IPS-15b (cell line): Measurements from ENCODE around the gene DMD.

ENCODE experiments used
- H3K27me3 ChIP-seq: one replicate; pipeline ENCODE4 v1.6.1; 2013; ENCODE audit warnings: low read length; ENCODE audit not compliant: control insufficient read depth, insufficient read depth
- H3K36me3 ChIP-seq: one replicate; pipeline ENCODE4 v1.6.1; 2013; ENCODE audit warnings: low read length; ENCODE audit not compliant: control insufficient read depth, insufficient read depth
- H3K4me1 ChIP-seq: one replicate; pipeline ENCODE4 v1.6.1; 2013; ENCODE audit warnings: mild to moderate bottlenecking, low read length; ENCODE audit not compliant: control insufficient read depth, insufficient read depth
- H3K4me3 ChIP-seq: one replicate; pipeline ENCODE4 v1.5.1; 2013; ENCODE audit warnings: low read depth, low read length
- H3K9ac ChIP-seq: one replicate; pipeline ENCODE4 v1.6.1; 2013; ENCODE audit warnings: low read depth, mild to moderate bottlenecking, low read length
- H3K9me3 ChIP-seq: one replicate; pipeline ENCODE4 v1.6.1; 2013; ENCODE audit warnings: mild to moderate bottlenecking, low read length; ENCODE audit not compliant: control insufficient read depth, insufficient read depth

The DMD gene

DNA sequence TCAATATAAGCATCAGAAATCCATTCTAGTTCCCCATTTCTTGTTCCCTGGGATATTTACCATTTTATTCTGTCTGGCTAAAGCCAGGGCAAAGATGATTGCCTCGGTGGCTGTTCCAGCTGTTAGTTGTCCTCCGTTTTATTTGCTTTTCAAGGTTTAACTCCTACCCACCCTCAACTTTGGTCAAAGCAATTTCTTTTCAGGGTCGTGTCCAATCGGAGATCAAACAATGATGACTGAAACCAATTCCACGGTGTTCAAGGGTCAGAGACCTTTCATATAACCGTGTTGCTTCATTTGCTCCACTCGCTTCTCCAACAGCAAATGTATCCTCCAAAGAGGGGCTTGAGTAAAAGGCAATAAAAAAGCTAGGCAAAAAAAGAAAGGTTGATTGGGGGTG, 1946.0 kb downstream of the DMD start:
- H3K9me3 ChIP-seq = no peaks in the 10 kb centered on the region
- peaks cover 7% of the 10 kb centered on the region for H3K27me3 ChIP-seq
- H3K4me3 ChIP-seq = no peak overlapping the region
- H3K36me3 ChIP-seq = no peaks in the 10 kb centered on the region
- H3K9ac ChIP-seq = no peak overlapping the region
- peaks cover 22% of the 10 kb centered on the region for H3K4me1 ChIP-seq

DNA sequence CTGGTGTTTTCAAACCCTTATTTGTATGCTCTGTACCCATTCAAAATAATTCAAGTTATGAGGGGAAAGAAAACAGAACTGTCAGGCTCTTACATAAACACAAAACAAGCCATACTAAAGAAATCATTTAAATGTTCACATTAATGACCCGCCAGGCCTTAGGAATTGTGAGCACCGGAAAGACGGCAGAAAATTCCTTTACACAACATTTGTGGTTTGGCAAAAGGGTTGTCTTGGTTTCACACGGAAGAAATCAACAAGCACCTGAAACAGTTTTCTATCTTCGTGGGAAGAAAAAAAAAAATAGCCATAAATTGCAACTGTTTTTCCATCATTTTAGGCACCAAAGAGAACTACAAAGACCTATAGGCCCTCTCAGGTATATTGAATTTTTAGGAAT, 1951.0 kb downstream of the DMD start:
- Histone ChIP-seq H3K27me3 (peaks cover 6% of the 10 kb centered on the region), H3K4me3 (no peak overlapping the region), H3K36me3 (no peaks in the 10 kb centered on the region), H3K9me3 (no peaks in the 10 kb centered on the region), H3K9ac (no peak overlapping the region), H3K4me1 (peaks cover 21% of the 10 kb centered on the region)

DNA sequence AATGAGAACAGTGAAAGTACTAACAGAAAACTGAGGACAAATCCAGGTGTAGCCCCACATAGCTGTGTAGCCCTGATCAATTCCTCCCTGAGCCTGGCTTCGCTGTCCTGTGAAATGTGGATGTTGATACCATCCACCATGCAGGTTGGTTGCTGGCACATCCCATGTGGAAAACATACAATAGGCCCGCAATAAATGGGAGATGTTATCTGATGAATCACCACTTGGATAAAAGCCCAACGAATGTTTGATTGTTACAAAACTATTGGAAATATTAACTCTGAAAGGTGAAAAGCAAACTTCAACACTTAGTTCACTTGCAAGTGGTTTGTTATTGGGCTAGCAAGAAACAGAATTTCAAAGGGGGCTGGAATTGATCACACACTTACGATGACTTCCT, 1953.2 kb downstream of the DMD start:
- Histone ChIP-seq H3K9me3 (no peaks in the 10 kb centered on the region), H3K4me3 (no peak overlapping the region), H3K27me3 (no peaks in the 10 kb centered on the region), H3K36me3 (no peaks in the 10 kb centered on the region), H3K9ac (no peak overlapping the region), H3K4me1 (peaks cover 12% of the 10 kb centered on the region)

DNA sequence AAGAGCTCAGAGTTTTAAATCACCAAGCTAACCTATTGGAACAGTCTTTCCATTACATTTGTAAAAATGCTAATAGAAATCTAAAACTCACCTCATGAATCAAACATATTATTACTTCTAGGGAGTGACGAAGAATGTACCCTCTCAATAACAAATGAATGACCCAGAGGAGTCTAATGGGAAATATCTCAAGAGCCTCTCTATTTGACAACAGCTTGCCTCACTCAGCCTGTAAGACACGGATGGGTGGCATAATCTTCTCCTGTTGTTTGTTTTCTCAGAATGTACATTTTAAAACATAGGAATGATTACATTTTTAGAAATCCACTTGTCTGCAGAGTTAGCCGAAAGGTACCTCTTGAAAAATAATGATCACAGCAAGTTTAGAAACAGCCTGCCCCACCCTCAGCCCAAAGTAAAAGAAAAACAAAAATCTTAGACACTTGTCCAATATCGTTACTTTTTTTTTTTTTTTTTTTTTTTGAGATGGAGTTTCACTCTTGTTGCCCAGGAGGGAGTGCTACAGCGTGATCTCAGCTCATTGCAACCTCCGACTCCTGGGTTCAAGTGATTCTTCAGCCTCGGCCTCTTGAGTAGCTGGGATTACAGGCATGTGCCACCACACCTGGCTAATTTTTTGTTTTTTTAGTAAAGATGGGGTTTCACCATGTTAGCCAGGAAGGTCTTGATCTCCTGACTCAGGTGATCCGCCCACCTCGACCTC, 1955.9 kb downstream of the DMD start:
- no peaks in the 10 kb centered on the region for H3K4me1 ChIP-seq
- H3K9me3 ChIP-seq = no peaks in the 10 kb centered on the region
- no peaks in the 10 kb centered on the region for H3K27me3 ChIP-seq
- H3K4me3 ChIP-seq = no peak overlapping the region
- no peaks in the 10 kb centered on the region for H3K36me3 ChIP-seq
- H3K9ac ChIP-seq = no peak overlapping the region

DNA sequence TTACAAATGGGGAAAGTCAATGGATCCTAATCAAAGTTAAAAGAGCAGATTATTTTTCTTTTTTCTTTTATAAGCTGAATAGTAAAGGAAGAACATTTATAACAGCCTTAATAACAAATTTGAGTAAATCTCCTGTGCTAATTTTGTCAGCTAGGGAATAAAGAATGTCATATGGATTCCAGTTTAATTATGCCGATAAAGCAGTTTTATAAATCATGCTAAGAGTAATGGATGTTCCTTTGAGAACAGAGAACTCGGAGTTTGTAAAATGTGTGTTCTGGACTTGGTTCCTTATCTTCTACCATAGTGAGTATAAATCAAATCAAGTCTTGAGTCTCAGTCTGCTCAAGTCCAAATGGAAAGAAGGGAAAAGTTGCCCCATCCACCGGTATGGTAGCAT, 1959.2 kb downstream of the DMD start:
- Histone ChIP-seq H3K36me3 (no peaks in the 10 kb centered on the region), H3K9me3 (no peaks in the 10 kb centered on the region), H3K9ac (no peak overlapping the region), H3K4me3 (no peak overlapping the region), H3K4me1 (no peaks in the 10 kb centered on the region), H3K27me3 (no peaks in the 10 kb centered on the region)

DNA sequence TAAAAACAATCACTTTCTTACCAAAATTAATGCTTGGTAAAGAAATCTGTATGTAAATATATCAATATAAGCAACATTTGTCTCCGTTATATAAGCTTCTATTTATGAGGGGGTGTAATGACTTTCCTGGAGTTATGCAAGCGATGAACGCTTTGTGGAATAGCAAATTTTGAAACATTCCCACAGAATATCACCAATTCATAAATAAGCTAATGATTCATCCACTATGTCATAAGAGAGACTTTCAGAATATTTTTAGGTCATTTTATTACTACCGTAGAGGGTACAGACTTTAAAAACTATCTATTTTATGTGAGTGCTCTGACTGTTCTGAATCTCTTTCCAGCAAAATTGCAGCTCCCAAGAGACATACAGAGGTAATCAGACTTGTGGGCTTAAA, 1960.0 kb downstream of the DMD start:
- H3K9me3 ChIP-seq = no peaks in the 10 kb centered on the region
- H3K9ac ChIP-seq = no peak overlapping the region
- no peaks in the 10 kb centered on the region for H3K27me3 ChIP-seq
- no peaks in the 10 kb centered on the region for H3K4me1 ChIP-seq
- H3K4me3 ChIP-seq = no peak overlapping the region
- no peaks in the 10 kb centered on the region for H3K36me3 ChIP-seq

DNA sequence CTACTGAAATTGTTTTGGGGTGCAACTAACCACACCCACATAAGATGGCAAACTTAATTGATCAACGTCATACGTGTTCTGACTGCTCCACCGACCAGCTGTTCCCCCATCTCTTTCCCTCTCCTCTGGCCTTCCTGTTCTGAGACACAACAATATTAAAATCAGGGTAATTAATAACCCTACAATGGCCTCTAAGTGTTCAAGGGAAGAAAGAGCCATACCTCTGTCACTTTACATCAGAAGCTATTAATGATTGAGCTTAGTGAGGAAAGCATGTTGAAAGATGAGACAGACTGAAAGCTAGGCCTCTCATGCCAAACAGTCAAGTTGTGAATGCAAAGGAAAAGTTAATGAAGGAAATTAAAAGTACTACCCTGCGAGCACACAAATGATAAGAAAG, 1965.6 kb downstream of the DMD start:
- Histone ChIP-seq H3K4me1 (no peaks in the 10 kb centered on the region), H3K36me3 (no peaks in the 10 kb centered on the region), H3K9me3 (no peaks in the 10 kb centered on the region), H3K9ac (no peak overlapping the region), H3K27me3 (no peaks in the 10 kb centered on the region), H3K4me3 (no peak overlapping the region)

DNA sequence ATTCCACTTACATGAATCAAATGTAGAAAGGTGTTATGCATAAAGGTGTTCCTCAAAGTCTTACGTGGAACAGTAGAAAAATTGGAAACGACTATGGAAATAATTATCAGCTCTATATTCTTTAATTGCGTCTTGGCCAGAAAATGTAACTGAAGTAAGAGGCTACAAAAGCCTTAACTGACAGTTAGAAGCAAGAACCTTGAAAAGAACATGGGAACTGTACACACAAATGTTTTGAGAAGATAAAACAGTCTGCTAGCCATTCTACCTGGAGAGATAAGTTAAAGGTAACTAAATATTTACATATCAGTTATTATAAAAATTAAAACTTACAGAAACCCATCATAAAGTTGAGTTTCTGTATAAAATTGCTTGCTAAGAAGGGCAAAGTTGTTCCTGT, 1967.5 kb downstream of the DMD start:
- no peaks in the 10 kb centered on the region for H3K36me3 ChIP-seq
- no peak overlapping the region for H3K9ac ChIP-seq
- no peak overlapping the region for H3K4me3 ChIP-seq
- peaks cover 2% of the 10 kb centered on the region for H3K4me1 ChIP-seq
- H3K9me3 ChIP-seq = no peaks in the 10 kb centered on the region
- no peaks in the 10 kb centered on the region for H3K27me3 ChIP-seq

DNA sequence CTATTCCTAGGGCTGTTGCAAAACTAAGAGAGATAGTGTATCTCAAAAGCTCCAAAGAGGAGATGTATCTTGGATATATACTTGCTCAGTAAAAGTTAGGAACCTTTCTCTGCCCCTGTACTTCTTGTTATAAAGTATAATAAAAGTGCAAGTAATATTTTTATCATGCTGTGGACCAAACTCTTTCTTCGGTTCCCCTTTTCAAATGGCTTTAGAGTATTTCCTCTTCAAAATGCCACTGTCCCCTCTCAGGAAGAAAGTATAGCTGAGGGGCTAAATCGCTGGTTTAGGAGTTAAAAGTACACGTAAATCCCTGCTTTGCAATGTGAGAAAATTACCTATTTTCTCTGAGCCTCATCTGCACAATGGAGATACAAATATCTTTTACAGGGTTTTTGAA, 1970.4 kb downstream of the DMD start:
- H3K9ac ChIP-seq = no peak overlapping the region
- no peaks in the 10 kb centered on the region for H3K9me3 ChIP-seq
- H3K4me3 ChIP-seq = no peak overlapping the region
- H3K27me3 ChIP-seq = no peaks in the 10 kb centered on the region
- H3K4me1 ChIP-seq = peaks cover 12% of the 10 kb centered on the region
- H3K36me3 ChIP-seq = no peaks in the 10 kb centered on the region

DNA sequence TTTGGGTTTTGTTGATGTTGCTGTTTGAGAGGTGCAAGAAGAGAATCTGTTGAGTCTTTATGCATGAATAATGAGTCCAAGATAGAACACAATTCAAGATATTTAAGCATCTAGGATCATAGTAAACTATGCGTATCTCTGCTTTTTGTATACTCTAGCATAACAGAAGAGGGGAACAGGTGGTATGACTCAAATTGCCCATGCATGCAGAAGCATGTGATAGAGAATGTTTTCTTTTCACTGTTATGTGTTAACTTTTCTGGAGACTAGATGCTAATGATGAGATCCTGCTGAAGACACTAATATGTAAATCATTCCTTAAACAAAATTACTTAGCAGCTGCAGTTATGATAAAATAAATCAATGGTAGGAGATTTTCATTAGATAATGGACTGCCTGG, 1974.2 kb downstream of the DMD start:
- no peaks in the 10 kb centered on the region for H3K36me3 ChIP-seq
- H3K9me3 ChIP-seq = no peaks in the 10 kb centered on the region
- no peak overlapping the region for H3K9ac ChIP-seq
- H3K27me3 ChIP-seq = peaks cover 2% of the 10 kb centered on the region
- peaks cover 41% of the 10 kb centered on the region for H3K4me1 ChIP-seq
- H3K4me3 ChIP-seq = no peak overlapping the region

DNA sequence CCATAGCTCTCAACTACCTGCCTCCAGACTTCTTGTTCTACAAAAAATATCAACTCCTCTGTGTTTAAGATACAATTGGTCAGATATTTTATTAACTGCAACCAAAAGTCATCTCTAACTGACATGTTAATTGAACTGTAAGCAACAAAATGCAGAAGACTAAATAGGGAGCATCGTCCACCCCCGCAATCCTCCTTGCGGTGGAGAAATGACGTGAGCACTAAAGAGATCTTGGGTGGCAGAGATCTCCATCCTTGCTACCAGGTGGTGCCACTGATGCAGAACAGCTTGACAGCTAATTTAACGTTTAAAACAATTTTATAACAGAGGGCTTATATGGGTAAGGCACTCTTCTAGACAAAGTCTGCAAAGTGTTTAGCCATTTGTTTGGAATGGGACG, 1975.1 kb downstream of the DMD start:
- peaks cover 47% of the 10 kb centered on the region for H3K4me1 ChIP-seq
- no peak overlapping the region for H3K4me3 ChIP-seq
- peaks cover 2% of the 10 kb centered on the region for H3K27me3 ChIP-seq
- H3K9ac ChIP-seq = no peak overlapping the region
- H3K36me3 ChIP-seq = no peaks in the 10 kb centered on the region
- H3K9me3 ChIP-seq = no peaks in the 10 kb centered on the region

DNA sequence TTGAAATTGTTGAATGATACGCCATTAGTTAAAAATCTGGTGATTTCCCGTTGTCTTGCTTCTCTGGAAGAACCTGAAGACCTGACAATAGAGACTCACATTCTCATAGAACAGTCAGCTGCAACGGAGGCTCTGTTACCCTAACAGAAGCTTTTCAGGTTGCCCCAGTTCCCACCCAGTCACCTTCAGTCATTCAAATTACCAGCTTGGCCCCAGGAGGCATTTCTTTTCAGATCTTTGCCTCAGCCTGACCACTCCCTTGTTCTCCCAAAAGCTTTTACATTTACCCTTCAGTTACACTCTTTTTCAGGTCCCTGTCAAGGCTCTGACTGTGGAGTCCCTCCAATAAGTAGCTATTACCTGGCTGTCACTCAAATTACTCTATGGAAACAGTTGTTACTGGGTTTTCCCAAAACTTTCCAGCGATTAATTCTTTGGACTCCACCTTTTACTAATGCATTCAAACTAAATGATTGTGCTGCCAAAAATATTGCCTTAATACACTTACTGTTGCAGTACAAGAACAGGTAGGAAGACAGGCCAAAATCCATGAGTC, 1977.3 kb downstream of the DMD start:
- no peak overlapping the region for H3K9ac ChIP-seq
- H3K9me3 ChIP-seq = no peaks in the 10 kb centered on the region
- H3K4me1 ChIP-seq = peaks cover 47% of the 10 kb centered on the region
- H3K4me3 ChIP-seq = no peak overlapping the region
- peaks cover 2% of the 10 kb centered on the region for H3K27me3 ChIP-seq
- H3K36me3 ChIP-seq = no peaks in the 10 kb centered on the region
